ENCODE results near the gene ADK. TPM values are rescaled to one million over a fixed set of nuclear protein-coding genes. Genes with fewer than 3 reads are reported as not detected.

ADK gene
- total and polyA plus RNA-seq, 2 of the 4 experiments (the other 2 are of a cell fraction) = 30.6 to 40.9 TPM

GRCh38 chr10:74575191-74575720 is 424.2 kb downstream of the ADK start:
- in situ Hi-C loops (cut with MboI; ENCODE audit: low sequenced_read_pairs) (no loop called here), intact Hi-C loops (cut with micrococcal nuclease) (no loop called here), dilution Hi-C loops (cut with HindIII; ENCODE audit: low sequenced_read_pairs, unreplicated experiment) (no loop called here)
- Histone ChIP-seq H4K8ac (ENCODE audit: low read depth in 2 of 2, low read length in 2 of 2) (no peak overlapping the region), H3K9me3 (ENCODE audit: control insufficient read depth, insufficient read depth, low read length) (no peaks in the 10 kb centered on the region), H3K4me3 (ENCODE audit: insufficient read depth, low read depth, low read length) (no peak overlapping the region), H2AK9ac (replicated peaks; ENCODE audit: low read depth, low read length, poor library complexity) (no peak overlapping the region), H4K5ac (ENCODE audit: low read depth, low read length) (no peak overlapping the region), H2BK15ac (ENCODE audit: low read depth, low read length) (no peak overlapping the region), H3K27me3 (ENCODE audit: control insufficient read depth, insufficient read depth, low read length) (no peaks in the 10 kb centered on the region), H3K4ac (ENCODE audit: low read depth, low read length) (no peak overlapping the region), H4K91ac (ENCODE audit: insufficient read depth, low read depth, low read length) (no peak overlapping the region), H3K27ac (ENCODE audit: insufficient read depth, low read length) (no peak overlapping the region), H2BK120ac (ENCODE audit: low read depth, low read length) (no peak overlapping the region), H3K79me1 (ENCODE audit: low read depth in 1 of 2, low read length in 2 of 2) (no peaks in the 10 kb centered on the region), H2AFZ (replicated peaks; ENCODE audit: low read length, poor library complexity) (no peak overlapping the region), H3K23ac (ENCODE audit: low read depth, low read length) (no peak overlapping the region), H3K18ac (ENCODE audit: low read depth, low read length) (no peak overlapping the region), H3K4me1 (ENCODE audit: control insufficient read depth, insufficient read depth, low read length) (no peaks in the 10 kb centered on the region), H3K56ac (ENCODE audit: extremely low read depth, insufficient read depth, low read length) (no peak overlapping the region), H2AK5ac (ENCODE audit: low read depth, low read length) (no peak overlapping the region), H3K9ac (ENCODE audit: low read depth, low read length) (no peak overlapping the region), H4K20me1 (ENCODE audit: insufficient read depth, low read length) (no peaks in the 10 kb centered on the region), H3K36me3 (ENCODE audit: control insufficient read depth, insufficient read depth, low read length) (peaks cover 2% of the 10 kb centered on the region; the same call in 1 of the 2 replicates), H3K9me1 (ENCODE audit: insufficient read depth, low read length) (no peaks in the 10 kb centered on the region), H2BK20ac (ENCODE audit: low read depth, low read length) (no peak overlapping the region), H3K14ac (replicated peaks; ENCODE audit: low read depth, low read length) (no peak overlapping the region), H3K4me2 (ENCODE audit: low read depth, low read length) (no peak overlapping the region), H2BK5ac (ENCODE audit: low read depth, low read length, poor library complexity, severe bottlenecking) (no peak overlapping the region)
- DNase-seq = no peak
- TF ChIP-seq BHLHE40 (IDR thresholded peaks at IDR 0.05; ENCODE audit: low read depth, low read length) = no peak
- no peak for TF ChIP-seq CTCF (conservative IDR thresholded peaks at IDR 0.05; ENCODE audit: low read depth, low read length)
- ChIA-PET POLR2A (ENCODE audit: unreplicated experiment) (no interaction called here), CTCF (no interaction called here)
- no peak for ATAC-seq (ENCODE audit: low read depth)
- WGBS, 2 experiments (ENCODE audit: extremely low coverage in 2 of 2, insufficient read length in 1 of 2) = 94% methylated on average over 3 of the region's 3 CpGs; no CpG with 5 or more reads in 1 of the 2 experiments
- no TSS peak for BruUV-seq (replicated peaks)

Measured in IMR-90 (cell line).